DND-41 (cell line): ENCODE data around the gene RNF135.

ENCODE experiments used
- EZH2 ChIP-seq: IDR thresholded peaks from 3 replicates; pipeline ENCODE4 v1.6.1; 2012; ENCODE audit warnings: borderline replicate concordance, low read depth, mild to moderate bottlenecking, moderate library complexity, low read length, inconsistent platforms; ENCODE audit not compliant: severe bottlenecking
- TF ChIP-seq, protein P1 (sequence below): IDR thresholded peaks from 2 replicates; pipeline ENCODE4 v1.5.1; 2012; ENCODE audit warnings: borderline replicate concordance, low read length, moderate library complexity, mild to moderate bottlenecking; ENCODE audit not compliant: poor library complexity, severe bottlenecking; ENCODE audit errors: extremely low read depth

DNA sequence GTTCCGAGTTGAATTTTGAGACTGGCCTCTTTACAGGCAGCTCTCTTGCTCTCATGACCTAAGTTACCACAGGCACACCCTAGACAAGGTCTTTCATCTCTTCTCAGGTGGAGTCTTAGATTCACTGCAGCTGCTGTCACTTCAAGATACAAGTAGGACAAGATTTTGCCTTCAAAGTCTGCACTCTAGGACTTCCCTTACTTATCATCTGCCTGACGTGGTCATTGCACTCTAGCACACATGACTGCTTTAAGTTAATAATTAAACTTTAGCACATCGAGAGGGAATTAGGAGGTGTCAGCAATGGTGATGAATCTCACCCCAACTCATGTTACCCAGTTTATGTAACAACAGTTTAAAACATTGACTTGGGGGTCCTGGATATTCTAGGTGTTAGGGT is 25.6 kb downstream of the RNF135 start:
- TF ChIP-seq, protein P1, sequence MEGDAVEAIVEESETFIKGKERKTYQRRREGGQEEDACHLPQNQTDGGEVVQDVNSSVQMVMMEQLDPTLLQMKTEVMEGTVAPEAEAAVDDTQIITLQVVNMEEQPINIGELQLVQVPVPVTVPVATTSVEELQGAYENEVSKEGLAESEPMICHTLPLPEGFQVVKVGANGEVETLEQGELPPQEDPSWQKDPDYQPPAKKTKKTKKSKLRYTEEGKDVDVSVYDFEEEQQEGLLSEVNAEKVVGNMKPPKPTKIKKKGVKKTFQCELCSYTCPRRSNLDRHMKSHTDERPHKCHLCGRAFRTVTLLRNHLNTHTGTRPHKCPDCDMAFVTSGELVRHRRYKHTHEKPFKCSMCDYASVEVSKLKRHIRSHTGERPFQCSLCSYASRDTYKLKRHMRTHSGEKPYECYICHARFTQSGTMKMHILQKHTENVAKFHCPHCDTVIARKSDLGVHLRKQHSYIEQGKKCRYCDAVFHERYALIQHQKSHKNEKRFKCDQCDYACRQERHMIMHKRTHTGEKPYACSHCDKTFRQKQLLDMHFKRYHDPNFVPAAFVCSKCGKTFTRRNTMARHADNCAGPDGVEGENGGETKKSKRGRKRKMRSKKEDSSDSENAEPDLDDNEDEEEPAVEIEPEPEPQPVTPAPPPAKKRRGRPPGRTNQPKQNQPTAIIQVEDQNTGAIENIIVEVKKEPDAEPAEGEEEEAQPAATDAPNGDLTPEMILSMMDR = no peak
- no peak for TF ChIP-seq EZH2
